HT-29 (cell line): ENCODE results near the gene LUC7L. TPM values are rescaled to one million over a fixed set of nuclear protein-coding genes. Genes with fewer than 3 reads are reported as not detected.
"Not testable (repeated sequence)": the region's sequence is repeated elsewhere in the genome, so short reads cannot be mapped to it uniquely, and the experiment has no call there.

Experiments used
- DNase-seq: peaks from one replicate; pipeline ENCODE4 v3.0.0-alpha.2; 2015; ENCODE audit warnings: low spot score
- total RNA-seq: library from RNA; depleted of rRNA; stranded (reverse); fragments of >200 nt; shearing (Covaris generic); gene quantifications from 2 replicates; pipeline ENCODE4 v1.2.3, GENCODE V29; 2014

The LUC7L gene
- total RNA-seq, 1 experiment from 2014 or later: 46.2 TPM

DNA sequence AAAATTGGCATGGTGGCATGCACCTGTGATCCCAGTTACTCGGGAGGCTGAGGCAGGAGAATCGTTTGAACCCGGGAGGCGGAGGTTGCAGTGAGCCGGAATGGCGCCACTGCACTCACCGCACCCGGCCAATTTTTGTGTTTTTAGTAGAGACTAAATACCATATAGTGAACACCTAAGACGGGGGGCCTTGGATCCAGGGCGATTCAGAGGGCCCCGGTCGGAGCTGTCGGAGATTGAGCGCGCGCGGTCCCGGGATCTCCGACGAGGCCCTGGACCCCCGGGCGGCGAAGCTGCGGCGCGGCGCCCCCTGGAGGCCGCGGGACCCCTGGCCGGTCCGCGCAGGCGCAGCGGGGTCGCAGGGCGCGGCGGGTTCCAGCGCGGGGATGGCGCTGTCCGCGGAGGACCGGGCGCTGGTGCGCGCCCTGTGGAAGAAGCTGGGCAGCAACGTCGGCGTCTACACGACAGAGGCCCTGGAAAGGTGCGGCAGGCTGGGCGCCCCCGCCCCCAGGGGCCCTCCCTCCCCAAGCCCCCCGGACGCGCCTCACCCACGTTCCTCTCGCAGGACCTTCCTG lies 49.1 kb downstream of the LUC7L start, which contains the start of gene HBQ1:
TSS of gene HBQ1 (plus strand) at position 359 of the 575 bp plus-strand sequence. CDS start at position 387, 28 bp downstream.
- DNase-seq: no peak

GRCh38 chr16:179211-180092 lies 49.8 kb downstream of the LUC7L start:
- DNase-seq: no peak

GRCh38 chr16:178668-179015 lies 50.6 kb downstream of the LUC7L start:
- peak; percentile 13 for DNase-seq

GRCh38 chr16:177981-178667 lies 51.1 kb downstream of the LUC7L start:
- peak; percentile 15 for DNase-seq

GRCh38 chr16:177394-177822 lies 51.8 kb downstream of the LUC7L start:
- no peak for DNase-seq

- DNase-seq: not testable (repeated sequence)
Measured at GRCh38 chr16:176477-177382, 52.5 kb downstream of the LUC7L start, which contains the start of gene HBA1. HBA1 (plus strand) TSS chr16:176680; CDS start chr16:176717, 37 bp downstream.

DNA sequence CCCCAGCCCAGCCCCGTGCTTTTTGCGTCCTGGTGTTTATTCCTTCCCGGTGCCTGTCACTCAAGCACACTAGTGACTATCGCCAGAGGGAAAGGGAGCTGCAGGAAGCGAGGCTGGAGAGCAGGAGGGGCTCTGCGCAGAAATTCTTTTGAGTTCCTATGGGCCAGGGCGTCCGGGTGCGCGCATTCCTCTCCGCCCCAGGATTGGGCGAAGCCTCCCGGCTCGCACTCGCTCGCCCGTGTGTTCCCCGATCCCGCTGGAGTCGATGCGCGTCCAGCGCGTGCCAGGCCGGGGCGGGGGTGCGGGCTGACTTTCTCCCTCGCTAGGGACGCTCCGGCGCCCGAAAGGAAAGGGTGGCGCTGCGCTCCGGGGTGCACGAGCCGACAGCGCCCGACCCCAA lies 53.2 kb downstream of the LUC7L start:
- not testable (repeated sequence) for DNase-seq

GRCh38 chr16:175011-175949 lies 54.0 kb downstream of the LUC7L start:
- no peak for DNase-seq

DNA sequence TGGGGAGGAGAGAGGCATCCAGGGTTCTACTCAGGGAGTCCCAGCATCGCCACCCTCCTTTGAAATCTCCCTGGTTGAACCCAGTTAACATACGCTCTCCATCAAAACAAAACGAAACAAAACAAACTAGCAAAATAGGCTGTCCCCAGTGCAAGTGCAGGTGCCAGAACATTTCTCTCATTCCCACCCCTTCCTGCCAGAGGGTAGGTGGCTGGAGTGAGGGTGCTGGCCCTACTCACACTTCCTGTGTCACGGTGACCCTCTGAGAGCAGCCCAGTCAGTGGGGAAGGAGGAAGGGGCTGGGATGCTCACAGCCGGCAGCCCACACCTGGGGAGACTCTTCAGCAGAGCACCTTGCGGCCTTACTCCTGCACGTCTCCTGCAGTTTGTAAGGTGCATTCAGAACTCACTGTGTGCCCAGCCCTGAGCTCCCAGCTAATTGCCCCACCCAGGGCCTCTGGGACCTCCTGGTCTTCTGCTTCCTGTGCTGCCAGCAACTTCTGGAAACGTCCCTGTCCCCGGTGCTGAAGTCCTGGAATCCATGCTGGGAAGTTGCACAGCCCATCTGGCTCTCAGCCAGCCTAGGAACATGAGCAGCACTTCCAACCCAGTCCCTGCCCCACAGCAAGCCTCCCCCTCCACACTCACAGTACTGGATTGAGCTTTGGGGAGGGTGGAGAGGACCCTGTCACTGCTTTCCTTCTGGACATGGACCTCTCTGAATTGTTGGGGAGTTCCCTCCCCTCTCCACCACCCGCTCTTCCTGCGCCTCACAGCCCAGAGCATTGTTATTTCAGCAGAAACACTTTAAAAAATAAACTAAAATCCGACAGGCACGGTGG lies 55.1 kb downstream of the LUC7L start:
- peak; percentile 19 for DNase-seq

GRCh38 chr16:173211-173854 lies 55.9 kb downstream of the LUC7L start:
- DNase-seq: not testable (repeated sequence)

DNA sequence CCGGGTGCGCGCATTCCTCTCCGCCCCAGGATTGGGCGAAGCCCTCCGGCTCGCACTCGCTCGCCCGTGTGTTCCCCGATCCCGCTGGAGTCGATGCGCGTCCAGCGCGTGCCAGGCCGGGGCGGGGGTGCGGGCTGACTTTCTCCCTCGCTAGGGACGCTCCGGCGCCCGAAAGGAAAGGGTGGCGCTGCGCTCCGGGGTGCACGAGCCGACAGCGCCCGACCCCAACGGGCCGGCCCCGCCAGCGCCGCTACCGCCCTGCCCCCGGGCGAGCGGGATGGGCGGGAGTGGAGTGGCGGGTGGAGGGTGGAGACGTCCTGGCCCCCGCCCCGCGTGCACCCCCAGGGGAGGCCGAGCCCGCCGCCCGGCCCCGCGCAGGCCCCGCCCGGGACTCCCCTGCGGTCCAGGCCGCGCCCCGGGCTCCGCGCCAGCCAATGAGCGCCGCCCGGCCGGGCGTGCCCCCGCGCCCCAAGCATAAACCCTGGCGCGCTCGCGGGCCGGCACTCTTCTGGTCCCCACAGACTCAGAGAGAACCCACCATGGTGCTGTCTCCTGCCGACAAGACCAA lies 56.8 kb downstream of the LUC7L start, which contains the start of gene HBA2:
TSS of gene HBA2 (plus strand) at position 503 of the 568 bp plus-strand sequence. CDS start at position 540, 37 bp downstream.
- not testable (repeated sequence) for DNase-seq

DNA sequence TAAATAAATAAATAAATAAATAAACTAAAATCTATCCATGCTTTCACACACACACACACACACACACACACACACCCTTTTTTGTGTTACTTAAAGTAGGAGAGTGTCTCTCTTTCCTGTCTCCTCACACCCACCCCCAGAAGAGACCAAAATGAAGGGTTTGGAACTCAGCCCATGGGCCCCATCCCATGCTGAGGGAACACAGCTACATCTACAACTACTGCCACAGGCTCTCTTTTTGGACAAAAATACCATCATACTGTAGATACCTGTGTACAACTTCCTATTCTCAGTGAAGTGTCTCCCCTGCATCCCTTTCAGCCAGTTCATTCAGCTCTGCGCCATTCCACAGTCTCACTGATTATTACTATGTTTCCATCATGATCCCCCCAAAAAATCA lies 58.5 kb downstream of the LUC7L start:
- no peak for DNase-seq

GRCh38 chr16:170088-170507 lies 59.2 kb downstream of the LUC7L start:
- DNase-seq: peak; percentile 15

DNA sequence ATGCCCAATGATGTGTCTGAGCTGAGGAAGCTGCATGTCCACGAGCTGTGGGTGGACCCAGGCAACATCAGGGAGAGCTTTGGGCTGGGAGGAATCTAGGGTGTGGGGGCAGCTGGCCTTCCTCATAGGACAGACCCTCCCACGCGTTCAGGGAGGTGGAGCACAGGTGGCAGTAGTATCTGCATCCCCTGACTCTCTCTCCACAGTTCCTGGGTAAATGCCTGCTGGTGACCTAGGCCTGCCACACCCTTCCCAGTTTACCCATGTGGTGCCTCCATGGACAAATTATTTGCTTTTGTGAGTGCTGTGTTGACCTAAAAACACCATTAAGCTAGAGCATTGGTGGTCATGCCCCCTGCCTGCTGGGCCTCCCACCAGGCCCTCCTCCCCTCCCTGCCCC lies 60.2 kb downstream of the LUC7L start:
- DNase-seq: no peak

- DNase-seq: no peak
Measured at GRCh38 chr16:168424-168823, 60.8 kb downstream of the LUC7L start.

DNA sequence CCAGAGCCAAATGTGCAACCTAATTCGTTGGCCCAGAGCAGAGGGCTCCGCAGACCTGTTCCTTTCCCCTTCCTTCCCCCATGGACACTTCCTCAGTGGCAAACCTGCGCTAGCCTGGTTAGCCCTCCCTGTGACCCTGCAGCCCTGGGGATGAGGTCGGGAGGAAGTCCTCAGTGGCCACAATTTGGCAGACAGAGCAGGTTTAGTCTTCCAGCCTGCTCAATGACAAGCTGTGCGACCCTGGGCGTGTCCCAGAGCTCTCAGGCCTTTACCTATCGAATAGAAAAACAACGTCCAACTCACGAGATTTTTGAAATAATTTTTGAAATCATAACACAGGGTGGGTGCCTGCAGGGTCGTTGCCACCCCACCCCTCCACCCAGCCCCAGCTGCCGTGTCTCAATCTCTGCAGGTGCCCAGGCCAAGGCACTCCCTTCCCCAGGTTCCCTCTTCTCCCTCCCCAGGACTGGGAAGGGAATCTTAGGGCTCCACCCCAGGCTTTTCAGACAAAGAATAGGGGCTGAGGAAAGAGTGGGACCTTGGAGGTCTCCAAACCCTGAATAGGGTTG lies 62.0 kb downstream of the LUC7L start:
- DNase-seq: no peak

GRCh38 chr16:166375-167121 lies 62.7 kb downstream of the LUC7L start:
- no peak for DNase-seq
